SK-N-DZ (cell line): ENCODE measurements around the gene MND1.
"Not testable (repeated sequence)": the region's sequence is repeated elsewhere in the genome, so short reads cannot be mapped to it uniquely, and the experiment has no call there.

Experiments
- DNase-seq: peaks from one replicate; pipeline ENCODE4 v3.0.0-alpha.2; 2015; ENCODE audit warnings: low spot score

Gene MND1

DNA sequence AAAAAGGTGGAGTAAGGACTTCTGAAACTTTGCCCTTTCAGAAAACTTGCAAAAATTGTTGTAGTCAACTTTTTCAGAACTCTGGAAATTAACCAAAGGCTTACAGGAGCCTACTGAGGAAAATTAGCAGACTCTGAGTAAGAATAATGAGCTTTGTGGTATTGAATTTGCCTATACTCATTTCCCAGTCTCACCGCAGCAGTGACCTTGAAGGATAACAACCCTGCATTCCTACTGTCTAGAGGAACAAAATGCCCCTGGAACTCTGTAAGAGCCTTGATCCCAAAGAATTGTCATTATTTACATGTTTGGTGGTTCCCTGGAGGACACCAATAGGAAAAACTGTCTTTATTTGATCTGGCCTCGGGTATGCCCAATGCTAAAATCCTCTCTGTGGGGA, 57.9 kb downstream of the MND1 start:
- DNase-seq: no peak

GRCh38 chr4:153403726-153404125, 59.2 kb downstream of the MND1 start:
- DNase-seq: no peak

GRCh38 chr4:153407906-153408305, 63.4 kb downstream of the MND1 start:
- no peak for DNase-seq

GRCh38 chr4:153408932-153409331, 64.4 kb downstream of the MND1 start:
- DNase-seq: no peak

DNA sequence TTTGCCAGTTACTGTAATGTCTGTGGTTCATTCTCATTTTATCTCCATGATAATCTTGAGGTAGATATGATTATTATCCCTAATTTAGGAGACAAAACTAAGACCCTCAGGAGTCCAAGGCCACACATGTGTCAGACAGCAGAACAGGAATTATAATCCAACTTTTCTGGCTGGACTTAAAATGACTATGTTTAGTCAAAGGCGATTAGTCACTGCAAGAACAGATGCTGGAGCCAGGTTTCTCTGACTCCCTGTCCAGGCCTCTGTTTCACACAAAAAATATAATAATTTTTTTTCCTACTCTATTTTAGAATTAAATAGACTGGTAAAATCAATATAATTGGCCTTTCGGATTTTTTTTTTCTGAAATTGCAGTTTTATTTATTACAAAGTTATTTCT, 64.9 kb downstream of the MND1 start:
- DNase-seq: no peak

GRCh38 chr4:153409924-153410501, 65.5 kb downstream of the MND1 start:
- DNase-seq: no peak

DNA sequence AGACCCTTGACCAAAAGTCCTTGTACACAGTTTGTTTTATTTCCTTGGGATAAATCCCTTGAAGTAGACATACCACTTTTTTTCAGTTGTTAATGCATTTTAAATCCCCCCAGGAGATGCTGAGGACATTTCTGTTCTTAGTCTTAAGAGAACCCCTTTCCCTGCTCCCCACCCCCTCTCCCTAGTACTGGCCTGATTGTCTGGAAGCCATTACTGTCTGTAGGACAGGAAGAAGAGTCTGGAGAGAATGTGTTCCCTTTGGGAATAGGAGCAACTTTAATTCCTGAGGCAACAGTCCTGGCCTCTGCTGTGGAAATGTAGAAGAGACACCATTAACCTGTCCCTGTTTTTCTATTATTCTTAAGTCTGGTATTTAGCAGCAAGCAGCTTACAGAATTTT, 69.4 kb downstream of the MND1 start:
- DNase-seq: no peak

GRCh38 chr4:153416456-153416855, 72.0 kb downstream of the MND1 start:
- DNase-seq: not testable (repeated sequence)

DNA sequence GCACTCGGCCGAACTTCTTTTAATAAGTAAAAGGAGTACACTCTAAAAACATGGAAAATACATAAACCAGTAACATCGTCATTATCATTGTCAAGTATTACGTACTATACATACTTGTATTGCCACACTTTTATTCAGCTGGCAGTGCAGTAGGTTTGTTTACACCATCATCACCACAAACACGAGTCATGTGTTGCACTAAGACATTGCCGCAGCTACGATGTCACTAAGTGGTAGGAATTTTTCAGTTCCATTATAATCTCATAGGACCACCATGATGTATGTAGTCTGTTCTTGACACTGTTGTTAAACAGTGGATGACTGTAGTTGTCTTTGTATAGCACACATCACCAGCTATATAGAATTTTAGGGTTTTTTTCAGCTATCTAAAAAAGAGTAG, 73.6 kb downstream of the MND1 start:
- no peak for DNase-seq

- DNase-seq: no peak
Measured at GRCh38 chr4:153418558-153418957, 74.1 kb downstream of the MND1 start.

DNA sequence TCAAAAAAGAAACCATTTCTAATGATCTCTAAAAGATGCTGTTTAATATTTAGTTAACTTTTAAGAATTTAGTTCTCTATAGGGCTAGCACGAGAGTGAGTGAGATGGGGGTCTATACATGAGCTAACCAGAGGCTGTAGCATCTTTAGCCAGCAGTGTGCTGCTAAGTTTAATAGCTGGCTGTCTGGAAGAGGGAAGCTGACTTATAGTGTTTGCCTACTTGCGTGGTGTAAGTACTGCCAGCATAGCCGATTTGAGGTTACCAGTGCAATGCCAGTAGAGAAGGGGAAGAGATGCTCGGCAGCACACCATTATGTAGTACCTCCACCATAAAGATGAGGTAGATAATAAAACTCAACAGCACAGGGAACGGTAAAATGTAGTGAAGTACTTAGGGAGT, 74.5 kb downstream of the MND1 start:
- DNase-seq: no peak

GRCh38 chr4:153419673-153420278, 75.3 kb downstream of the MND1 start:
- no peak for DNase-seq

DNA sequence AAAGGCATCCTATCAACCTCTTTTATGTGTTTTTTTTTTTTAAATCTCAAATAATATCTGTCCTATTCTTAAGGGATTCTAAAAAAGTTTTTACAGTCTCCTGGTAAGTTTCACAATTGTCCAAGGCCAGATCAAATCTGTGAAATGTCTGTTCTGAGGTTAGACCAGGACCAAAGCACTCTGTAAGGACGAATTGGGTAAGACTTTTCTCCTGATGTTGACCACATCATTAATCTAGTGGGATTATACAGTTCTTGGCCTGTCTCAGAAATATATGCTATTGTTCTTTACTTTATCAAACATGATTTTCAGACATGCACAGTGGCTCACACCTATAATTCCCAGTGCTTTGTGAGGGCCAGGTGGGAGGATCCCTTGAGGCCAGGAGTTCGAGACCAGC, 75.9 kb downstream of the MND1 start:
- DNase-seq: no peak

DNA sequence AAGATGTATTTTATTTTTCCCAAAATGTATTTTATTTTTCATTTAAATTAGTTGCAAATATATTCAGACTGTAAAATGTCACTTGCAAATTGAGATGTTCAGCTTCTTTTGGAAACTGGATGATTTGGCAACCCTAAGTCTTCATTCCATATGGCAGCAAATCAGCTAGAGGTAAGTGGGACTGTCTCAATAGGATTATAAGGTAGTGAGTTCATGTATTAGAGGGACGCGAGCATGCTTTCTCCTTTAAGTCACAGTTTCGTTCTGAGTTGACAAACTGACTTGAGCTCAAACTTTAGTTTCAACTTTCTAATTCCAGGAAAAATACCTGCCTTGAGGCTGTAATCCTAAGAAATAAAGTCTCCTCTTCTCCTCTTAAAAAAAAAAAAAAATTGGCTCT, 77.5 kb downstream of the MND1 start:
- DNase-seq: no peak

GRCh38 chr4:153426207-153426885, 81.9 kb downstream of the MND1 start:
- no peak for DNase-seq

DNA sequence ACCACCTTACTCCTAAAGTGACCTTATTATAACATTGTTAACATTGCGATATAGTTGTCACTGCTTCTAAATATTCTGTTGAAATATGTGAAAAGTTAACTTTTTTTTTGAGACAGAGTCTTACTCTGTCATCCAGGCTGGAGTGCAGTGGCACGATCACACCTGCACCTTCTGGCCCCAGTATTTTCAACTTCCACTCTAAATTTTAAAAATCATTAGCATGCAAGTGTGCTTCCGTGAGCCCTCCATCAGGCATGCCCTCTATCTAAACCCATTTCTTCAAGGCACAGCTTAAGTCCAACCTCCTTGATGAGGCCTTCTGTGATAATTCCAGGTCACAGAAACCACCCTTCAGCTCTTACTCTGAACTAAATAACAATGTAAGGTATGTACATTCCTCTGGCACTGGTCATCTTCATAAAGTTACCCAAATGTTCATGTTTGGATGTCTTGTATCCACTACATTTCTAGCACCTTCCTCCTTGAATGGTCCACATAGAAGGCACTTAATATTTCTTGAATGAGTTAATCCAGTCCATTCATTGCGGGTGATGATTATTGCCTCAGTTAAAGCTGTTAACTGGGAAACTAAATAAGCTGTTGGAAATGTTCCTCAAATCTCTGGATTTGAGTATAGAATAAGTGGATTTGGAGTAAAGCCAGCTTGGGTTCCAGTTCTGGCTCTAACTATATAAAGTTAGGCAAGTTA, 83.0 kb downstream of the MND1 start:
- DNase-seq: no peak

DNA sequence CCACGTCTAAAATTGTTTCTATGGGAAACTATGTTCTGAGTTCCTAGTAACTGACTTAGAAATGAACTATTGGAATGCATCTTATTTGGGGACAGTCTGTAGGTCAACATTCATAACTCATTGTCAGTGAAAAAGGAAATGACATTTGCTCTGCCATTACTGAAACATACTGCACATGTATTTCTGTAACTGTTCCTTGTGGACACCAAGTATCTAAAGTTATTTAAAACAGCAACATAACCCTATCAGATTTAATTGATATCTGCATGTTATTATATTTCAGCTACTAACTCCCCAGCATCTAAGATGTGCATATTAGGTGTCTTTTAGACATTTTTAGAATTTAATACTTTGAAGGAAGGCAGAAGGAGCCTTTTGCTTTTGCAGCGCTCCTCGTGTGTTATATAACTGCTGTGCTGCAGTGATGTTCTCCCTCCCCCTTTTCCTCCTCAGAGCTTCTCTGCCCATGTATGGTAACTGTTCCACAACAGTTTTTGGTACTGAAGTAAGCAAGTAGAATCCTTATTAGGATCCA, 84.5 kb downstream of the MND1 start:
- no peak for DNase-seq

DNA sequence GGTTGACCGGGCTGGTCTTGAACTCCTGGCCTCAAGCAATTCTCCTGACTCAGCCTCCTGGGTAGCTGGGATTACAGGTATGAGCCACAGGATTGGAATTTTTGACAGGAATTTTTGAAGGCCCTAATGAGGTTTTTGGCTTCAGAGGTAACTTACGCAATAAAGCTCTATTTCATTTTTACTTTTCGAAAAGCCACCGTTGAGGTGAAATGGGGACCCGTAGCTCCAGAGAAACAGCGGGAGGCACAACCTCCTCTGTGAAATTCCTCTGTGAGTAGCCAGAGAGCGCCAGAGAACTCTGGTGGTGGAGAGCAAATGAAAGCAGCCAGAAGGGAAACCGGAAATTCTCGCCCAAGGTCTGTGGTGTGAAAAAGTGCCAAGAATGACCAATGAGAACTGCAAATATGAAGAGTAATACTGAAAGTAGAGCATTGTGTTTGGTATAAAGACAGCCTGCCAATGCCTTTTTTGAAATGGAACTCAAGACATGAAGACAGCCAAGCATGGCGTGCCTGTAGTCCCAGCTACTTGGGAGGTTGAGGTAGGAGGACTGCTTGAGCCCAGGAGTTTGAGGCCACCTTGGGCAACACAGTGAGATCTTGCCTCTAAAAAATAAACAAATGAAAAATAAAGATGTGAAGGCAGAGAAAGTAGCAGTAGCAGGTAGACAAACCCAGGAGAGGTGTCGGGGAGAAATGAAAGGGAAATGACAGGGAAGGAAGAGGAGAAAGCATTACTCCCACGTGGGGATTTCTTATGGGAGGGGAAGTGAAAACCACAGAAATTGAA, 88.7 kb downstream of the MND1 start:
- DNase-seq: no peak

DNA sequence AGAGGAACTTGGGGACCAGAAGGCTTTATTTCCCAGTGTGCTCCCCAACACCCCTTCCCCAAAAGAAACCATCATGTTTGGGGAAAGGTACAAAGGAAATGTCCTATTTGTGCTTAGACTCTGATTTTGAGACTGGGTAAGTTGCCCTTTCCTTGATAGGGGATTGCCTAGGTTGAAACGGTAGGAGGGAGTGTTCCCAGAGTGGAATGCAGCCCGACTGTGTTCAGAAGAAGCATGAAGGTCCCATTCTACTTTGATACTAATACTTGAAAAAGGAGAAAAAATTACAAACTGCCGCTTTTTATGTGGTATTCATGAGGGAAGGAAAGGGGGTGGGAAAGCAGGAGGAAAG, 89.2 kb downstream of the MND1 start:
- DNase-seq: no peak

DNA sequence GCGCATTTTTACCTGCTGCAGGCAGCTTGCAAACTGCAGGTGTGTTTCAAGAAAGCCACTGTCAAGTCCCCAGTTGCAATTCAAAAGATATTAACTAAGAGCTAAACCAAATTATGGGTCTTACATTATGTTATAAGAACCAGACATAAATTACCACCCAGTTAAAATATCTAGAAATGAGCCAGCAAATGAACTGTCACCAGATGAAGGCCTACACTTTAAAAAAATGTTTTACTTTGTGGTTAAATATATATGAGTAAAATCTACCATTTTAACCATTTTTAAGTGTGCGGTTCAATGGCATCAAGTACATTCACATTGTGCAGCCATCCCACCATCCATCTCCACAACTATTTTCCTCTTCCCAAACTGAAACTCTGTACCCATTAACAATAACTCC, 89.7 kb downstream of the MND1 start:
- no peak for DNase-seq

GRCh38 chr4:153438916-153439756, 94.6 kb downstream of the MND1 start:
- no peak for DNase-seq
